ENCODE measurements around the gene FAM83B.

Gene FAM83B

DNA sequence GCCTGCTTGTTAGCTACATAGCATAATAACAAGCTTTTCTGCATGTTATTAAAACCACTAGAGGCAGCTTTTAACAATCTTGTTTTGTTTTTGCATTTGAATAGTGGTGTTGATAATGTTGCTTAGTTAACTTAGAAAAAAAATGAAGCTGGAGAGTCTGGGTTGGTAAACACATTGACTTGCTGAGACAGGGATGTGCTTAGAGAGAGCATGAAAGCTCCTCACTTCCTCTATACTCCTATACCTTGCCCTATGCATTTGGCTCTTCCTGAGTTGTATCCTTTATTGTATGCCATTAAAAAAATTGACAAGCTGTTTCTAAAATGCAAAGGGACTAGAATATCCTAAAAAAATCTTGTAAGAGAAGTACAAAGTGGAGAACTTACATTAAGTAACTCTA is 13.6 kb downstream of the FAM83B start:
- no peak for DNase-seq (ENCODE audit: low read depth)
- H3K4me3 ChIP-seq (ENCODE audit: control insufficient read depth, low read depth, low read length), result no peak overlapping the region
- TF ChIP-seq, protein P1, sequence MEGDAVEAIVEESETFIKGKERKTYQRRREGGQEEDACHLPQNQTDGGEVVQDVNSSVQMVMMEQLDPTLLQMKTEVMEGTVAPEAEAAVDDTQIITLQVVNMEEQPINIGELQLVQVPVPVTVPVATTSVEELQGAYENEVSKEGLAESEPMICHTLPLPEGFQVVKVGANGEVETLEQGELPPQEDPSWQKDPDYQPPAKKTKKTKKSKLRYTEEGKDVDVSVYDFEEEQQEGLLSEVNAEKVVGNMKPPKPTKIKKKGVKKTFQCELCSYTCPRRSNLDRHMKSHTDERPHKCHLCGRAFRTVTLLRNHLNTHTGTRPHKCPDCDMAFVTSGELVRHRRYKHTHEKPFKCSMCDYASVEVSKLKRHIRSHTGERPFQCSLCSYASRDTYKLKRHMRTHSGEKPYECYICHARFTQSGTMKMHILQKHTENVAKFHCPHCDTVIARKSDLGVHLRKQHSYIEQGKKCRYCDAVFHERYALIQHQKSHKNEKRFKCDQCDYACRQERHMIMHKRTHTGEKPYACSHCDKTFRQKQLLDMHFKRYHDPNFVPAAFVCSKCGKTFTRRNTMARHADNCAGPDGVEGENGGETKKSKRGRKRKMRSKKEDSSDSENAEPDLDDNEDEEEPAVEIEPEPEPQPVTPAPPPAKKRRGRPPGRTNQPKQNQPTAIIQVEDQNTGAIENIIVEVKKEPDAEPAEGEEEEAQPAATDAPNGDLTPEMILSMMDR (IDR thresholded peaks at IDR 0.05; ENCODE audit: control insufficient read depth, insufficient read depth, low read depth, low read length, missing control alignments), result no peak

DNA sequence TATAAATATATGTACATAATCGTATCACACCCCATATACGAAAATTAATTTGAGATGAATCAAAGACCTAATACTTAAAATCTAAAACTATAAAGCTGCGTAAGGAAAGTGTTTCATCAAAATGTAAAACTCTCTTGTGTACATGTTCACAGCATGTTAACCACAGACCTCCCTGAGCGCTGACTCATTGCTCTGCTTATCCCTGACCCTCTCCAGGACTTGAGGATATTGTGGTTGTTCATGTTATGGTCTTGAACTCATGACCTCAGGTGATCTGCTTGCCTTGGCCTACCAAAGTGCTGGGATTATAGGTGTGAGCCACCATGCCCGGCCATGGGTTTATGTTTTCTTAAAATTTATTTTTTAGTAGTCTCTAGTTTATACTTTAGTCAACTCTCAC is 14.2 kb downstream of the FAM83B start:
- no peak overlapping the region for H3K4me3 ChIP-seq (ENCODE audit: control insufficient read depth, low read depth, low read length)
- TF ChIP-seq, protein P1 (IDR thresholded peaks at IDR 0.05; ENCODE audit: control insufficient read depth, insufficient read depth, low read depth, low read length, missing control alignments), result no peak
- no peak for DNase-seq (ENCODE audit: low read depth)

DNA sequence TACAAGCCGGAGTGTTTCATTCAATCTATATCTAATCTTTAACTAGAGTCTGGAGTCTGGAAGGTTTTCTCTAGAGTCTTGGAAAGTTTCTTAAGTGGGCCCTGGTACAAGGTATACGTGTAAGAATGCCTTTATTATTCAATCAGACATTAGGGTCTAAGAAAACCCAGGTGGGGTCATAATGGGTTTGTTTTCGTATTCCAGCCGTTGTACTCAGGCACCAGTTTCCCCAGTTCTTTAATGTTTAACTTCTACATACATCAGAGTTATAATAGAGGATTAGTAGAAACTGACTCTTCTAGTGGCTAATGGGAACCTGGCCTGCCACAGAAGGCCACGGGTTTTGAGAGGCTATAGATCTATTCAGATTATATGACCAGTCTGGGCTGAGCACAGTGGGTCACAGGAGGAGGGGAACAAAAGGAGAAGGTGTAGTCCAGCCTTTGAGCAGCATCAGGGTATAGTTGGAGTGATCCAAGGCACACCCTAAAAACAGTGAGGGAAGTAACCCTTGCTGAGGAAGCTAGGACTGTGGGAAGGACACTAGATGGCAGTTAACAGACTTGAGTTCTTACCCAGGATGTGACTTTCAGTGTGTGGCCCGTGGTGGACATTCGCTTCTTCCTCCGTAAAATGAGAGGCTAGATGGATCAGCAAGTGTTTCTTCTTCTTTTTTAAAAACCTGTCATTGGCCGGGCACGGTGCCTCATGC is 15.5 kb downstream of the FAM83B start:
- H3K4me3 ChIP-seq (ENCODE audit: control insufficient read depth, low read depth, low read length), result no peak overlapping the region
- TF ChIP-seq, protein P1 (IDR thresholded peaks at IDR 0.05; ENCODE audit: control insufficient read depth, insufficient read depth, low read depth, low read length, missing control alignments), result no peak
- no peak for DNase-seq (ENCODE audit: low read depth)

DNA sequence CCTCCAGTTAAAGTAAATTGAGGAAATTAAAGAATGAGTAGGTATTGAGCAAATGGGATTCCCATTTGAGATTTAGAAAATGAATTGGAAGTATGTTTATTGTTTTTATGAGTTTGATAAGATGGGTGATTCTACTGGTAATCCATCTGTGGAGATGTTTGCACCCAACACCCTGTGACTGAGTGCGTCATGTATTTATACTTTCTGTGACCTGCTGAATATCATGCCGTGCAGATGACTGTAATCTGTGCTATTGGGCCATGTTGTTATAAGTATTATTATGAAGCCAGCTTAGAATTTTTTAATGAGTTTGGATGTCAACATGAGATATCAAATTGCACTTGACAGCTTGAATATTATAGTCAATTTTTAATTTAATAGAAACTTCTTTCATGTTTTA is 17.7 kb downstream of the FAM83B start:
- no peak for DNase-seq (ENCODE audit: low read depth)
- TF ChIP-seq, protein P1 (IDR thresholded peaks at IDR 0.05; ENCODE audit: control insufficient read depth, insufficient read depth, low read depth, low read length, missing control alignments), result no peak
- no peak overlapping the region for H3K4me3 ChIP-seq (ENCODE audit: control insufficient read depth, low read depth, low read length)

DNA sequence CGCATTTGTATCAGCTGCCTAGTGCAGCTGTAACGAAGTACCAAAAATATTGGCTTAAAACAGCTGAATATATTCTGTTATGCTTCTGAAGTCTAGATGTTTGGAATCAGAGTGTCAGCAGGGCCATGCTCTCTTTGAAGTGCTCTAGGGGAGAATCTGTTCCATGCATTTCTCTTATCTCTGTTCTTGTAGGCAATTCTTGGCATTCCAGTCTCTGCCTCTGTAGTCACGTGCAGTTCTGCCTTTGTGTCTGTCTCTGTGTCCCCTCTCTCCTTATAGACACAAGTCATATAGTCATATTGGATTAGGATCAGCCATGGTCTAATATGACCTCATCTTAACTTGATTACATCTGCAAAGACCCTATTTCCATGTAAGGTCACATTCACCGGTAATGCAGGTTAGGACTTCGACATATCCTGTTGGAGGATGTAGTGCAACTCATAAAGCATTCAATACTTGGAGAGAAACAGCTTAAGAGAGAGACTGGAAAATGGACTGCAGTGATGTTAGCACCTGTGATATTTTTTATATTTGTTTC is 18.6 kb downstream of the FAM83B start:
- TF ChIP-seq, protein P1 (IDR thresholded peaks at IDR 0.05; ENCODE audit: control insufficient read depth, insufficient read depth, low read depth, low read length, missing control alignments), result no peak
- H3K4me3 ChIP-seq (ENCODE audit: control insufficient read depth, low read depth, low read length), result no peak overlapping the region
- no peak for DNase-seq (ENCODE audit: low read depth)

DNA sequence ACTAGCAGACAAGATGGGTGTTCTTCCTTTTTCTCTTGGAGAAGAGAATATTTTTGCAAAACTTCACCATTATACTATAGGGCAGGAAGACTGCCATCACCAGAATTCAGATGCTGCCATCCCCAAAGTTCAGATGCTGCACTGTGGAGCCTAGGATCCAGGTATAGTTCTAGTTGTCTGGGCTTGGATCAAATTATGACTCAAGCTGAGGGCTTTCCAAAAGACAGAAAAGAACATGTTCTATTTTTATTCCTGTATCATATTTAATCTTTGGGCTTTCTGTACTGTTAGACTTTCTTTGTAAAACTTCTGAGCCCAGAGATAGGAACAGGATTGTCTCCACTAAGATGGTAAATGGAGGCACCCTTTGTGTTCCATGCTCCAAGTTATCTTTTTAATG is 22.0 kb downstream of the FAM83B start:
- no peak overlapping the region for H3K4me3 ChIP-seq (ENCODE audit: control insufficient read depth, low read depth, low read length)
- TF ChIP-seq, protein P1 (IDR thresholded peaks at IDR 0.05; ENCODE audit: control insufficient read depth, insufficient read depth, low read depth, low read length, missing control alignments), result no peak
- no peak for DNase-seq (ENCODE audit: low read depth)
